OCI-LY7 (cell line): ENCODE results near the gene AMIGO1. TPM values are rescaled to one million over a fixed set of nuclear protein-coding genes. Genes with fewer than 3 reads are reported as not detected.

Source experiments
- BruUV-seq: library from RNA; stranded (reverse); fragments of 400-500 nt; replicated peaks from 2 replicates; lab custom pipeline; 2021; lab: Mats Ljungman, UMichigan
- CTCF ChIA-PET: fragments of 300-600 bp; sonication (Branson Sonifier 250); formaldehyde crosslinking; loops from one replicate; lab custom pipeline; 2022; ENCODE audit warnings: antibody characterized with exemption; ENCODE audit not compliant: unreplicated experiment; lab: Charles Lee
- POLR2A ChIA-PET: fragments of 300-600 bp; sonication (Branson Sonifier 250); formaldehyde crosslinking; loops from one replicate; lab custom pipeline; 2022; ENCODE audit warnings: antibody characterized with exemption; lab: Charles Lee
- DNase-seq: peaks from one replicate; pipeline ENCODE4 v3.0.0-alpha.2; 2015; ENCODE audit warnings: low spot score
- H2AFZ ChIP-seq: fragments of 200-600 bp; sonication (generic), shearing (Covaris generic); 2 replicates; pipeline ENCODE4 v1.6.1; 2014; ENCODE audit warnings: mild to moderate bottlenecking, antibody characterized with exemption, low read length, moderate library complexity
- H3K27ac ChIP-seq: fragments of 200-600 bp; sonication (generic); 2 replicates; pipeline ENCODE4 v1.5.1; 2014; ENCODE audit warnings: mixed run types, low read depth, mild to moderate bottlenecking, moderate library complexity, low read length, inconsistent platforms; ENCODE audit not compliant: poor library complexity, severe bottlenecking
- H3K36me3 ChIP-seq: fragments of 200-600 bp; sonication (generic); 2 replicates; pipeline ENCODE4 v1.6.1; 2014; ENCODE audit warnings: mild to moderate bottlenecking, antibody characterized with exemption, low read length, moderate library complexity, mixed read lengths; ENCODE audit not compliant: insufficient read depth
- H3K4me1 ChIP-seq: fragments of 200-600 bp; sonication (generic); 2 replicates; pipeline ENCODE4 v1.5.1; 2014; ENCODE audit warnings: mild to moderate bottlenecking, low read length; ENCODE audit not compliant: insufficient read depth, poor library complexity, severe bottlenecking
- H3K4me2 ChIP-seq: fragments of 200-600 bp; sonication (generic); 2 replicates; pipeline ENCODE4 v1.6.1; 2014; ENCODE audit warnings: mild to moderate bottlenecking, low read length
- H3K4me3 ChIP-seq: fragments of 200-600 bp; sonication (generic); 2 replicates; pipeline ENCODE4 v1.5.1; 2014; ENCODE audit warnings: mild to moderate bottlenecking, low read depth, low read length; ENCODE audit not compliant: poor library complexity, severe bottlenecking
- H3K79me2 ChIP-seq: fragments of 200-600 bp; sonication (generic); 2 replicates; pipeline ENCODE4 v1.6.1; 2016; ENCODE audit warnings: low read depth, mild to moderate bottlenecking, low read length, moderate library complexity, mixed read lengths; ENCODE audit not compliant: insufficient read depth
- H3K9me2 ChIP-seq: fragments of 200-600 bp; sonication (generic); 2 replicates; pipeline ENCODE4 v1.6.1; 2016; ENCODE audit warnings: mild to moderate bottlenecking, low read length, mixed read lengths; ENCODE audit not compliant: insufficient read depth
- H3K9me3 ChIP-seq: fragments of 200-600 bp; sonication (generic); 2 replicates; pipeline ENCODE4 v1.6.1; 2014; ENCODE audit warnings: mild to moderate bottlenecking, mixed run types, low read length, mixed read lengths
- H4K20me1 ChIP-seq: fragments of 200-600 bp; sonication (generic); 2 replicates; pipeline ENCODE4 v1.6.1; 2014; ENCODE audit warnings: mild to moderate bottlenecking, antibody characterized with exemption, low read length, moderate library complexity, mixed read lengths; ENCODE audit not compliant: insufficient read depth
- EZH2phosphoT487 ChIP-seq: fragments of 200-600 bp; sonication (generic); IDR thresholded peaks from 2 replicates; pipeline ENCODE4 v1.6.1; 2018; ENCODE audit warnings: low read depth, borderline replicate concordance, mild to moderate bottlenecking, mixed run types, antibody characterized with exemption, low read length, moderate library complexity, mixed read lengths
- intact Hi-C: fragments of 100-400 bp; cut with micrococcal nuclease; formaldehyde crosslinking; loops from one replicate; pipeline ENCODE4 v1.10.0; 2022; ENCODE audit not compliant: unreplicated experiment
- total RNA-seq, 2 experiments: library from RNA; depleted of rRNA in 1 of 2; stranded (reverse); fragments of >200 nt in 1 of 2; shearing (Covaris generic) in 1 of 2; gene quantifications; 2 replicates each; pipeline ENCODE4 v1.2.3, GENCODE V29; 2014 to 2022
- TF ChIP-seq, protein P1 (sequence below): fragments of 200-600 bp; sonication (generic); conservative IDR thresholded peaks from 2 replicates; pipeline ENCODE4 v1.5.1; 2014; ENCODE audit warnings: mild to moderate bottlenecking, antibody characterized with exemption, low read length, moderate library complexity, mixed read lengths

Gene AMIGO1
- total RNA-seq, 2 experiments from 2014 or later, result 0.15 to 0.16 TPM

DNA sequence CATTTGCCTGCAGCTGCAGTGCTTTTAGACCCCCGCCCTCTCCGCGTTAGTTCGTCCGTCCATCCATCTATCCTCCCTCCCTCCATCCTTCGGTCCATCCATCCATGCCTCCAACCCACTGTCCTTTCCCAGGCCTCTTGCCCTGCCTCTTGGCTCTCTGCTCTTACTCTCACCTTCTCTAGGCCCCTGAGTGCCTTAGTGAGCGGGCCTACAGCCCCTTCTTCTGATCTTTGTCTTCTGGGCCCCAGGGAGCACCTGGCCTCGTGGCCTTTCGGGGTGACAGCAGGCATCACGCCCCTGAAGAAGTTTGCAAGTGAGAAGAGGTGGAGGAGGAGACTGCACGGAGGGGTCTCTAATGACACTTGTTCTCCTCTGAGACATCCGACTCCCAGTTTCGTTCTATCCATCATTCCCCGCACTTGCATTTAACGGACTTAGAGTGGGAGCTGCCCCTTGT, 25.0 kb downstream of the AMIGO1 start:
- Histone ChIP-seq H3K9me3 (no peaks in the 10 kb centered on the region), H3K4me1 (peaks cover 18% of the 10 kb centered on the region), H3K4me2 (peak overlapping the region; percentile 88), H3K9me2 (no peaks in the 10 kb centered on the region), H4K20me1 (no peaks in the 10 kb centered on the region), H3K79me2 (no peaks in the 10 kb centered on the region; the same call in 1 of the 2 replicates), H3K4me3 (peak overlapping the region; percentile 74), H3K27ac (peak overlapping the region; percentile 62), H2AFZ (peak overlapping the region; percentile 70; the same call in 1 of the 2 replicates), H3K36me3 (0 out of 2 replicates have a peak, but pooled peaks cover 8% of the 10 kb centered on the region)
- intact Hi-C loops, result loop anchor here (1.0 to 5.0 kb wide), 2 partner anchors 202 to 235 kb away; partner anchors contain the start of genes CELSR2 and PSRC1
- POLR2A ChIA-PET, result interaction anchor here (0.5 to 1.9 kb wide), 9 partner anchors 21 to 408 kb away, joined by 3 to 5 read pairs (median 4); partner anchors contain the start of gene GNAI3
- TF ChIP-seq, protein P1, sequence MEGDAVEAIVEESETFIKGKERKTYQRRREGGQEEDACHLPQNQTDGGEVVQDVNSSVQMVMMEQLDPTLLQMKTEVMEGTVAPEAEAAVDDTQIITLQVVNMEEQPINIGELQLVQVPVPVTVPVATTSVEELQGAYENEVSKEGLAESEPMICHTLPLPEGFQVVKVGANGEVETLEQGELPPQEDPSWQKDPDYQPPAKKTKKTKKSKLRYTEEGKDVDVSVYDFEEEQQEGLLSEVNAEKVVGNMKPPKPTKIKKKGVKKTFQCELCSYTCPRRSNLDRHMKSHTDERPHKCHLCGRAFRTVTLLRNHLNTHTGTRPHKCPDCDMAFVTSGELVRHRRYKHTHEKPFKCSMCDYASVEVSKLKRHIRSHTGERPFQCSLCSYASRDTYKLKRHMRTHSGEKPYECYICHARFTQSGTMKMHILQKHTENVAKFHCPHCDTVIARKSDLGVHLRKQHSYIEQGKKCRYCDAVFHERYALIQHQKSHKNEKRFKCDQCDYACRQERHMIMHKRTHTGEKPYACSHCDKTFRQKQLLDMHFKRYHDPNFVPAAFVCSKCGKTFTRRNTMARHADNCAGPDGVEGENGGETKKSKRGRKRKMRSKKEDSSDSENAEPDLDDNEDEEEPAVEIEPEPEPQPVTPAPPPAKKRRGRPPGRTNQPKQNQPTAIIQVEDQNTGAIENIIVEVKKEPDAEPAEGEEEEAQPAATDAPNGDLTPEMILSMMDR, result no peak
- no peak for TF ChIP-seq EZH2phosphoT487
- peak; percentile 23 for DNase-seq
- BruUV-seq, result TSS peak; percentile 83
- CTCF ChIA-PET, result interaction anchor here (0.6 to 1.1 kb wide), 3 partner anchors 9 to 271 kb away, joined by 4 to 14 read pairs (median 12); partner anchors contain the start of genes CYB561D1 and SARS1

GRCh38 chr1:109483672-109484518, 25.6 kb downstream of the AMIGO1 start, which contains the start of gene ATXN7L2:
Gene ATXN7L2 (plus strand): TSS chr1:109483905. CDS start chr1:109483954, 49 bp downstream.
- peak within 1 kb of the TSS; percentile 74 for H3K4me3 ChIP-seq
- H4K20me1 ChIP-seq, result no peaks in the 10 kb centered on the region
- H2AFZ ChIP-seq, result peak within 1 kb of the TSS; percentile 92
- H3K9me2 ChIP-seq, result no peaks in the 10 kb centered on the region
- TF ChIP-seq, protein P1, result 0 out of 2 replicates have a peak, but pooled peaks have one; percentile 8
- no peak for TF ChIP-seq EZH2phosphoT487
- intact Hi-C loops, result loop anchor here (1.0 to 5.0 kb wide), 3 partner anchors 58 to 235 kb away; partner anchors contain the start of genes CELSR2, PSMA5 and PSRC1
- H3K4me1 ChIP-seq, result peaks cover 18% of the 10 kb centered on the region
- H3K4me2 ChIP-seq, result peak within 1 kb of the TSS; percentile 88
- ChIA-PET POLR2A (interaction anchor here (0.5 to 1.9 kb wide), 14 partner anchors 8 to 527 kb away, joined by 3 to 6 read pairs (median 4); partner anchors contain the start of genes GNAI3 and TMEM167B), CTCF (interaction anchor here (0.5 to 1.1 kb wide), 9 partner anchors 10 to 501 kb away, joined by 3 to 14 read pairs (median 4); partner anchors contain the start of genes AHCYL1, CYB561D1 and SARS1)
- peak; percentile 95 for DNase-seq
- H3K36me3 ChIP-seq, result 0 out of 2 replicates have a peak, but pooled peaks cover 8% of the 10 kb centered on the region
- H3K27ac ChIP-seq, result peak within 1 kb of the TSS; percentile 62
- H3K79me2 ChIP-seq, result no peaks in the 10 kb centered on the region; the same call in 1 of the 2 replicates
- no TSS peak for BruUV-seq
- no peaks in the 10 kb centered on the region for H3K9me3 ChIP-seq
